Progenitor cell of endocrine pancreas (in vitro differentiated cells): ENCODE measurements around the gene SOX8. TPM values are rescaled to one million over a fixed set of nuclear protein-coding genes. Genes with fewer than 3 reads are reported as not detected.

ENCODE experiments used
- DNase-seq: peaks from one replicate; pipeline ENCODE4 v3.0.0; 2021; ENCODE audit warnings: low spot score; ENCODE audit not compliant: unreplicated experiment
- H3K27ac Mint-ChIP-seq: 2 replicates; pipeline ENCODE4 v1.8.0; 2021; ENCODE audit warnings: mild to moderate bottlenecking, moderate library complexity, mixed read lengths
- H3K27me3 Mint-ChIP-seq: 2 replicates; pipeline ENCODE4 v1.8.0; 2021; ENCODE audit warnings: mixed read lengths
- H3K36me3 Mint-ChIP-seq: 2 replicates; pipeline ENCODE4 v1.8.0; 2022; ENCODE audit warnings: mixed read lengths; ENCODE audit not compliant: insufficient read depth
- H3K4me1 Mint-ChIP-seq: 2 replicates; pipeline ENCODE4 v1.8.0; 2021; ENCODE audit warnings: low read depth, mixed read lengths
- H3K4me3 Mint-ChIP-seq: 2 replicates; pipeline ENCODE4 v1.8.0; 2021; ENCODE audit warnings: low read depth, mild to moderate bottlenecking, moderate library complexity, mixed read lengths
- H3K9me3 Mint-ChIP-seq: 2 replicates; pipeline ENCODE4 v1.8.0; 2021; ENCODE audit warnings: low read depth, mixed read lengths
- CTCF ChIP-seq: fragments of 200-600 bp; sonication (generic); IDR thresholded peaks from one replicate; pipeline ENCODE4 v1.5.0; 2021; ENCODE audit warnings: antibody characterized with exemption, mild to moderate bottlenecking; ENCODE audit not compliant: unreplicated experiment
- total RNA-seq: library from RNA; stranded (reverse); gene quantifications from 2 replicates; pipeline ENCODE4 v1.2.1, GENCODE V29; 2021

The SOX8 gene
- total RNA-seq, 1 donor from 2014 or later = 6.7 TPM

GRCh38 chr16:1034230-1035065 lies 52.9 kb downstream of the SOX8 start:
- Mint-ChIP-seq H3K4me3 (no peak overlapping the region), H3K9me3 (no peaks in the 10 kb centered on the region), H3K36me3 (no peaks in the 10 kb centered on the region), H3K27me3 (no peaks in the 10 kb centered on the region), H3K4me1 (no peaks in the 10 kb centered on the region), H3K27ac (no peak overlapping the region)
- no peak for TF ChIP-seq CTCF
- no peak for DNase-seq

DNA sequence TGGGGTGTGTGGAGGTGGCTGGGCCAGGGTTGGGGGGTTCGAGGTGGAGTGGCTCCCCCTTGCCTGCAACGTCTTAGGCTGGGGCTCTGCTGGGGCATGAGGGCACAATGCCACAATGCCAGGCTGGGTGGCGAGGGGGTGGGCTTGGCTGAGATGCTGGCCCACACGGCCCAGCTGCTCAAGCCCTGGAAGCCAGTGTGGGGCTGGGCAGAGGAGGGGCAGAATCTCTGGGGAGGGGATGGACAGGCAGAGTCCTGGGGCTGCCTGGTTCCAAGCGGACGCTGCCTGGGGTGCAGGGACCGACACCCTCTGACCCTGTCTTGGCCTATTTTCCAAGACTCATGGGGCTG lies 53.5 kb downstream of the SOX8 start:
- TF ChIP-seq CTCF = no peak
- Mint-ChIP-seq H3K36me3 (no peaks in the 10 kb centered on the region), H3K9me3 (no peaks in the 10 kb centered on the region), H3K4me1 (no peaks in the 10 kb centered on the region), H3K27me3 (no peaks in the 10 kb centered on the region), H3K27ac (no peak overlapping the region), H3K4me3 (no peak overlapping the region)
- DNase-seq = no peak

- TF ChIP-seq CTCF = no peak
- no peaks in the 10 kb centered on the region for H3K36me3 Mint-ChIP-seq
- H3K27me3 Mint-ChIP-seq = no peaks in the 10 kb centered on the region
- no peak overlapping the region for H3K27ac Mint-ChIP-seq
- no peaks in the 10 kb centered on the region for H3K9me3 Mint-ChIP-seq
- H3K4me3 Mint-ChIP-seq = no peak overlapping the region
- DNase-seq = no peak
- H3K4me1 Mint-ChIP-seq = no peaks in the 10 kb centered on the region
Observed at GRCh38 chr16:1036166-1036565, 54.6 kb downstream of the SOX8 start.

Other genes with a start within 250 kb of the SOX8 start
- gene CIAO3, start 240.8 kb upstream of the SOX8 start, total RNA-seq = 44.0 and 46.5 TPM in 2 replicates
- 0.50 TPM in 1 of 2 replicates, not detected in the other for gene MSLN, start 221.0 kb upstream of the SOX8 start, total RNA-seq
- gene RPUSD1, start 193.4 kb upstream of the SOX8 start, total RNA-seq = 23.5 and 26.8 TPM in 2 replicates
- 90.0 and 99.3 TPM in 2 replicates for gene CHTF18, start 193.2 kb upstream of the SOX8 start, total RNA-seq
- not detected in 2 replicates for gene GNG13, start 181.0 kb upstream of the SOX8 start, total RNA-seq
- gene LMF1, start 10.8 kb upstream of the SOX8 start, total RNA-seq = 26.2 and 28.2 TPM in 2 replicates
- gene SSTR5, start 91.0 kb downstream of the SOX8 start, total RNA-seq = 1.0 and 1.4 TPM in 2 replicates
- not detected in 2 replicates for gene C1QTNF8, start 114.5 kb downstream of the SOX8 start, total RNA-seq
- gene CACNA1H, start 171.3 kb downstream of the SOX8 start, total RNA-seq = 42.3 and 42.8 TPM in 2 replicates
- not detected in 2 replicates for gene TPSG1, start 243.5 kb downstream of the SOX8 start, total RNA-seq
- not detected in 2 replicates for gene TPSB2, start 248.4 kb downstream of the SOX8 start, total RNA-seq